NK-92 (cell line): ENCODE results near the gene PLOD1.
"Not testable (repeated sequence)": the region's sequence is repeated elsewhere in the genome, so short reads cannot be mapped to it uniquely, and the experiment has no call there.

Experiments used
- DNase-seq: peaks from one replicate; lab custom pipeline; 2025; ENCODE audit not compliant: unreplicated experiment; lab: John Stamatoyannopoulos, UW

PLOD1 gene

DNA sequence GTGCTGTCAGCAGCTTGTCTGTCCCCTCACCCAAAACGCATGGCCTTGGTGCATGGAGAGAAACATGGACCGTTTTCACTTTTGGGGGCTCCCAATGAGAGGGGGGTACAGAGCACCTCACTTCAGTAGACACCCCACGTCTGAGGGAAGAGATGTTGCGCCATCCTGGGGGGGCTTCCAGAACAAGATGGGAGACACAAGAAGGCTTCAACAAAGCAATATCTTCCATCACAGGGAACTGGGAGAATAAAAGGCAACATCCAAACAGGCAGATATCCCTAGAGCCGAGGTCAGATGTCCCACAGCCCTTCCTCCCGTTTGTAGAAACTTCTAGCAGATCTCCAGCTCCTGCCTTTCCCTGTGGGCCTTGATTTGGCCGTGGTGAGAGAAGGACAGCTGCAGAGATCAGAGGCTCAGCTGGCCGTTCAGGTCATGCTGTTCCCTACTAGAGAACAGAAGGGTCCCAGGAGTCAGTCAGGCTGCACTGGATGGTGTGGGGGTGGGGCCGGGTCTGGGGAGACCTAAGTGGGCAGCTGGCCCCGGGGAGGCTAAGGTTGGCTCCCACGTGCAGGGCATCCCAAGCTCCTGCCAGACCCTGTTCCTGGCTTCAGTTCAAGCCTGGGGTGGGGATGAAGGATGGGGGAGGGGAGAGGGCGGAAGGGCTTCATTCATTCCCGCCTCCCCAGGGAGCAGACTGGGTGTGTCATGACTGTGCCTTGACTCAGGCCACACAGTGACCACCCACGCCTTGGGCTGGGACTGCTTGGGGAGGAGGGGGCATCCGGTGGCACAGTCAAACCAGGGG is 4.4 kb downstream of the PLOD1 start:
- DNase-seq = no peak

DNA sequence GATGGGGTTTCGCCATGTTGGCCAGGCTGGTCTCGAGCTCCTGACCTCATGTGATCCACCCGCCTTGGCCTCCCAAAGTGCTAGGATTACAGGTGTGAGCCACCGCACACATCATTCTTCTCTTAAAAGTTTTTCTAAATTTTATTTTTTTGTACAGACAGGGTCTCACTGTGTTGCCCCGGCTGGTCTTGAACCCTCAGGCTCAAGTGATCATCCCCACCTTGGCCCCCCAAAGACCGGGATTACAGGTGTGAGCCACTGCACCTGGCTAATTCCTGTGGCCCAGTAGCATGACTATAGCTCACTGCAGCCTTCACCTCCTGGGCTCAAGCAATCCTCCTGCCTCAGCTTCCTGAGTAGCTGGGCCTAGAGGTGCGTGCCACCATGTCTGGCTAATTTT is 5.3 kb downstream of the PLOD1 start:
- not testable (repeated sequence) for DNase-seq

DNA sequence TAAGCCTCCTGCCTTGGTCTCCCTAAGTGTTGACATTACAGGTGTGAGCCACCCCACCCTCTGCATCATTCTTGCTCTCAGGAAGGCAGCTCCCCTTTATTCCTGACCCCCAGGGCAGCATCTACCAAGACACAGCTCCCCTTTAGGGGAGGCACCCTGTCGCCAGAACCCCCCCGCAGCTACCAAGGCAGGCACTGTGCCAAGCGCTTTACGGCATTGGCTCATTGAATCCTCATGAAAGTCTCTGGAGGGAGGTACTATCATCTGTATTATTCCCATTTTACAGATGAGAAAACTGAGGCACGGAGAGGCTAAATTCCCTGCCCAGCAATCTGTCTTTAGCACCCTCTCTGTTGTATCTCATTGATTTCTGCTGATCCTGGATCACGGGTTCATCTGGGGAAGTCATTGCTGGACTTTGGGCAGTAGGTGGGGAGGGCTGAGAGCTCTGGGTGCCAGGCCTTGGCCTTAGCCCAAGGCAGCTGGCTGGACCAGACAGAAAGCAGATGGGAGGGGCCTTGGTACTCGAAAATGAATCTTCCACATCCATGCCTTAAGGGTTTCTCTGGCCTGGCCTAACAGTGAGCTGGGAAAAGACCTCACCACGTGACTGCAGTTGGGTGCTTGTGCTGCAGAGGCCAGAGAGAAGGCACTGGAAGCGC is 5.9 kb downstream of the PLOD1 start:
- DNase-seq = no peak

DNA sequence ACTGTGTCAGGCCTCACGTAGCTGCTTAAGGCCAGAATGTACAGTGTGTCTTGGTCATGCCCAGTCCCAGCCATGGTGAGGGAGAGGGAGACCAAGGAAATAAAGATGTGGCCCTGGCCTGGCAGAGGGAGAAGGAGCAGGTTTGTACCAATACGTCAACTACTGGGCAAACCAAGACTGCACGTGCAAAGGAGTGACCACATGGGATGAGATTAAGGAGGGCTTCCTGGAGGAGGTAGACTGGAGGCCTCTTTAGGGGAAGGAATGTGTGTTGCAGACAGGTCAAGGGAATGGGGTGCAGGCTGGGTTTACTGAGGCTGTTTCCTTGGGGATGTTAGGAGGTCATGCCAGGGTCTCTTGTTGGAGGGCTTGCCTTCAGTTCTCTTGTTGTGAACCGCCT is 7.8 kb downstream of the PLOD1 start:
- no peak for DNase-seq

DNA sequence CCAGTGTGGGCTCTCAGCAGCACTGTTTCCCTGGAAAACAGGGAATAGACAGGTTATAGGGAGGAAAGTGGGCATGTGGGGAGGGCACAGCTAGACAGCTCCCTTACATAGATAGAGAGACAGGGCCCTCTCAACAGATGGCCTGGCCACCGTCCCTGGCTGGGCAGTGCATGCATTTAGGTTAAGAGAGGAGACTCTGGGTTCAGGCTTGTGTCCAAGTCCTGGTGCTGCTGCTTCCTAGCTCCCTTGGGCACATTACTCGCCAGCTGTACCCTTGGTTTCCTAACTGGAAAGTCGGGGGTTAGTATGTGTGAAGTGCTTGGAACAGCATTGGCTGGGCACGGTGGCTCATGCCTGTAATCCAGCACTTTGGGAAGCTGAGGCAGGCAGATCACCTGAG is 9.1 kb downstream of the PLOD1 start:
- DNase-seq = no peak

DNA sequence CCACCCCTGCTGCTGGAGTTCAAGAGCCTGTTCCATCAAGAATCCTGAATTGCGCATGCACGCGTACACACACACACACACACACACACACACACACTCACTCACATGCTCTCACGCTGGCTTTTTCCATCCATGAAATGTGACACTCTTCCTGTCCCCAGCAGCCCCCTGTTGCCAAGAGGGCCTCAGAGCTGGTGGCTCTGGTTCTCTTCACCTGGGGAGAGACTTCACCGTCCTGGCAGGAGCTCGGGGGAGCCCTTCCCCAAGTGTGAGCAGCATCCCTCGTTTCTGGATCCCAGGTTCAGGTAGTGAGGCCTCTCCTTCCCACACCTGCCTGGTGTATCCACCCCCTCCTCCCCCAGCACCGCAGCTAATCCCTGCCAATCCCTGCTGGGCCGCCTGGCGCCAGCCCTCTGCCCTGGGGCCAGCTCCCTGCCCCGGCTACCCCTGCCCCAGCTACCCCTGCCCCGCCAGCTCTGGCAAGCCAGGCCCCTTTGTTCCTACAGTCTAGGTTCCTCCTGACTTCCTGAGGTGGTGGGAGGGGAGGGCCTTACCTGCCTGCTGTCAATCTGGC is 9.9 kb downstream of the PLOD1 start:
- DNase-seq = no peak

DNA sequence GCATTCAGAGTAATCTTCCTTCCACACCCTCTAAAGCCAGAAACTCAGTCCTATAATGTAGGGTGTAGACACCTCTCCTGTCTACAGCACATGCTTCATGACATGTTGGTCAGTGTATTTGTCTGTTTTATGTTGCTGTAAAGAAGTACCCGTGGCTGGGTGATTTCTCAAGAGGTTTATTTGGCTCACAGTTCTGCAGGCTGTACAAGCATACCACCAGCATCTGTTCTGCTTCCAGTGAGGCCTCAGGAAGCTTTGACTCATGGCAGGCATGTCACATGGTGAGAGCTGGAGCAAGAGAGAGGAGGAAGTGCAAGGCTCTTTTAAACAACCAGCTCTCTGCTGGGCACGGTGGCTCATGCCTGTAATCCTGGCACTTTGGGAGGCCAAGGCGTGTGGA is 12.1 kb downstream of the PLOD1 start:
- no peak for DNase-seq

DNA sequence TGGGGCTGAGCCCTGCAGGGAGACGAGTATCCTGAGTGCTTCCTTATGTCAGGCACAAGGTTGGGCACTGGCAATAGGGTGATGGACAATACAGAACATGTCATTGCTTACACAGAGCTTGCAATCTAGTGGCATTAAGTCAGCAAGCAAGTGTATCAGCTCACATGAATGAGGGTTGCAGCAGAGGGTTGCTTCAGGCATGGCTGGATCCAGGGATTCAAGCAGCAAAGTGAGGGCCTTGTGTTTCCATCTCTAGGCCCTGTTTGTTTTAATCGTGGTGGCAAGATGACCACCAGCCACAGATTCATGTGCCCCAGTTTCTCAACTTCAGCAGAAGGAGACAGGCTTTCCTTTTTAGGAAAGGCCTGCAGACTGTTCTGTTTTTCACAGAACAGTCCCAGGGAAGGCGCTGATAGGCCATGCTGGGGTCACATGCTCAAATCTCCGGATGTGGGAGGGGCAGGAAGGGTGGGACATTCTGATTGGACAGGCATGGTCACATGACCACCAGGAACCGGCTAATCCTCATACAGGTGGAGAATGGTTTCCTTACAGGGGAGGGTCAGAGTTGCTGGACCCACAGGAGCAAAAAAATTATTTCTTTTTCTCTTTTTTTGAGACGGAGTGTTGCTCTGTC is 14.4 kb downstream of the PLOD1 start:
- no peak for DNase-seq

DNA sequence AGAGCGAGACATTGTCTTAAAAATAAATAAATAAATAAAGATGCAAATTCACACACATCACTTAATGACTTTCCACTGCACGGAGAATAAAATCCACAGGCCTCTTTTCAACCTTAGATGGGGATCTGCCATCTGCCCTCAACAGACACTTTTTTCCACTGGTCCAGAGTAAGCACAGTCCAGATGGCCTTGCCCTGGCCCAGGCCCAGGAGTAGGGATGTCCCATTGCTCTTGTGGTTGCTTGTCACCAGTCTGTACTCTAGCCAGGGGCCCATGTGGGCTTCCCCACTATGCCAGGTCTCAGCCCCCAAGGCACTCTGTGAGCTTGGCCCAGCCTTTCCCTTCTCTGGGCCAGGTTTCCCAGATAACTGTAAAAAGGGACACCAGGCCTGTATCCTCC is 17.4 kb downstream of the PLOD1 start:
- no peak for DNase-seq

DNA sequence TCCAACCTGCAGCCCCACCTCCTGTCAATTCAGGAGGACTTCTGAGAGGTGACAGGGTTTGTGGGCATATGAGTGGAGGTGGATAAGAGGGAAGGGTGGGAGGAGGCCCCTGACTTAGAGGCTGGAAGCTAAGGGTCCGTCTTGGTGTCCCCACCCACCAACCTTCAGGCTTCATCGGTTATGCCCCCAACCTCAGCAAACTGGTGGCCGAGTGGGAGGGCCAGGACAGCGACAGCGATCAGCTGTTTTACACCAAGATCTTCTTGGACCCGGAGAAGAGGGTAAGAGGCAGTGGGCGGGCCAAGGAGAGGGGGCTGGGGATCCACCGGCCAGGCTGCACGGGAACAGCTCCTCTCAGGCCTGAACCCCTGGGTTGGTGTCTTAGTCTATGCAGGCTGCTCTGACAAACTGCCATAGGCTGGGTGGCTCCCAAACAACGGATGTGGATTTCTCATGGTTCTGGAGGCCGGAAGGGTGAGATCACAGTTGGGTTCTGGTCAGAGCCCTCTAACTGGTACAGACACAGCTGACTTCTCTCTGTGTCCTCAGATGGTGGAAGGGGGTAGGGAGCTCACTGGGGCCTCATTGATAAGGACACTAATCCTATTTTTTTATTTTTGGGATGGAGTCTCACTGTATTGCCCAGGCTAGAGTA is 18.1 kb downstream of the PLOD1 start:
- no peak for DNase-seq

DNA sequence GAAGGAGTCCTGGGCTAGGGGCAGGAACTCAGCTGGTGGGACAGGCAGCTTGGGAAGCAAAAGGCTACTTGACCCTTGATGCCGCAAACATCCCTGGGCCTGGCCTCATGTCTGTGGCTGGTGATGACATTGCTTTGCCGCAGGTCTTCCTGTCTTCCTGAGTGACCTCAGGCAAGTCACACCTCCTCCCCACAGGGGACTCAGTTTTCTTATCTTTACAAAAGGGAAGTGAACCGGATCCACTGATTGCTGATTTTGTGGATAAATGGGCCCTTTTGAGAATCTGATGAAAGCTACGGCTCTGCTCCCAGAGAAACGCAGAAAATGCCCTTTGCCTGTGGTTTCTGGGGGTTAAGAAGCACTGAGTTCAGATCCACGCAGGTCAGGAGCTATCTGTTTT is 20.7 kb downstream of the PLOD1 start:
- DNase-seq = no peak

DNA sequence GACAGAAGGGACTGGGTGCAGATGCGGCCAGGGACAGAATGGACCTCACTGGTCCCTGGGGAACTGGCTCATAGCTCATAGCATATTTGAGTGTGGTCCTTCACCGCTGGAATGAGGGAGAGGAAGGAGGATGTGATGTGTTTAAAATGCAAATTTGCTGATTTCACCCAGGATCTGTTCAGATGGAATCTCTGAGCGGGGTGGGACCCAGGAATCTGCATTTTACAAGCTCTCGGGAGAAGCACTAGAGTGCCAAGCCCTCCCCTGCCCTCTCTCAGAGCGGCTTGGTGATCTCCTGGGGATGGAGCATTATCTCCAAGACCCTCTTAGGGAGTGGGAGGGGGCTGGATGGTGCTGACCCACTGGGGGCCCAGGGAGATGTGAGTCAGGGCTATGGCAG is 22.9 kb downstream of the PLOD1 start:
- no peak for DNase-seq

DNA sequence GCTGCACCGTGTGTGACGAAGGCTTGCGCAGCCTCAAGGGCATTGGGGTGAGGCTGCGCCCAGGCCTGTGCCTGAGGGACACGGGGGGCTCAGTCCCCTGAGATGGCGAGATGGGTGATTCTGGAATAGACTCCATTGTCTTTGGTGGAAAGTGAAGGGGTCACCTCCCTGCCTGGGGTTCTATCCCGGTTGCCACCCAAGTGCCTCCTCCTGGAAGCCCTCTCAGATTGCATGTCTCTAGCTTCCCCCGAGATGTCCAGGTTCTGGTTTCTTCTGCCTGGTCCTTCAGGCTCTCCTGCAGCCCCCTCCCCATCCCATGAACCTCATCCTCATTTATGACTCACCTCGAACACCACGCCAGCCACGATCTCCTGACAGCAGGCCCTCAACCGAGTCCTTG is 23.4 kb downstream of the PLOD1 start:
- DNase-seq = no peak

DNA sequence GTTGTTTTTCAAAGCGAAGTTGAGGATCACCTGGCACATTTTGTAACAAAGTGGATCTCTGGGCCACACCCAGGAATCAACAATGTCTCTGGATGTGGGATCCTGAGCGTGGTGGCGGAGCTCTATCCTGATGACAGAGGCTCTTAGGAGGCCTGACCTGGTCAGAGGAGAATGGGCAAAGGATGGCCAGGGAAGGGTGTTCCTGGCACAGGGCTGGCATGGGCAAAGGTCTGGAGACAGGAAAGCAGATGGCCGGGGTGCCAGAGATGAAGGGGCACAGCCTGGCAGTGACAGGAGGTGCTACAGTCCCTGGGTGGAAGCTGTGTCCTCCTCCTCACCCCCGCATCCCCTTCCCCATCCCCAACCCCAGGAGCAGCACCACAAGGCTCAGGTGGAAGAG is 25.8 kb downstream of the PLOD1 start:
- no peak for DNase-seq

DNA sequence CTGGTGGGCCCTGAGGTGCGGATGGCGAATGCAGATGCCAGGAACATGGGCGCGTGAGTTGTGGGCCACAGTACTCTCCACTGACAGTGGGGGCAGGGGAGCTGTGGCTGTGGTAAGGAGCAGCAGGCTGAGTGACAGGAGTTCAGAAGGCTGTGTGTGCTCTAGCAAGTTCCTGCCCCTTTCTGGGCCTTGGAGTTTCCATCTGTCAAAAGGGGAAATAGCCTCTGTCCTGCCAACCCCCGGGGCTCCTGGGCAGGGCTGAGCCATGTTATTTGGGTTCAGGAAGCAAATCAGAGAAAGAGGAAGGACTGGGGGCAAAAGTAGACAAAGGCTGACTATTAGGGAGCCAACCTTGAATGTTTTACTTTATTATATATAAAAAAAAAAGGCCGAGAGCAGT is 26.2 kb downstream of the PLOD1 start:
- DNase-seq = no peak

DNA sequence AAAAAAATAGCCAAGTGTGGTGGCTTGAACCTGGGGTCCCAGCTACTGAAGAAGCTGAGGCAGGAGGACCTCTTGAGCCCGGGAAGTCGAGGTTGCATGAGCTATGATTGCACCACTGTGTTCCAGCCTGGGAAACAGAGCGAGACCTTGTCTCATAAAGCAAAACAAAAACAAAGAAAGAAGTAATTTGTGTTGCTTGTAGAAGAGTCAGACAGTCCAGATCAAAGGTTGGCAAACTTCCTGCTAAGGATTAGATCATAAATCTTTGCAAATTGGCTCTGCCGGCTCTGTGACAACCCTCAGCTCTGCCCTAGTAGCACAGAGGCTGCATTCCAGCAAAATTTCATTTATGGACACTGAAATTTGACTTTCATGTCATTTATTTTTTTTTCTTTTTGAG is 26.7 kb downstream of the PLOD1 start:
- no peak for DNase-seq

DNA sequence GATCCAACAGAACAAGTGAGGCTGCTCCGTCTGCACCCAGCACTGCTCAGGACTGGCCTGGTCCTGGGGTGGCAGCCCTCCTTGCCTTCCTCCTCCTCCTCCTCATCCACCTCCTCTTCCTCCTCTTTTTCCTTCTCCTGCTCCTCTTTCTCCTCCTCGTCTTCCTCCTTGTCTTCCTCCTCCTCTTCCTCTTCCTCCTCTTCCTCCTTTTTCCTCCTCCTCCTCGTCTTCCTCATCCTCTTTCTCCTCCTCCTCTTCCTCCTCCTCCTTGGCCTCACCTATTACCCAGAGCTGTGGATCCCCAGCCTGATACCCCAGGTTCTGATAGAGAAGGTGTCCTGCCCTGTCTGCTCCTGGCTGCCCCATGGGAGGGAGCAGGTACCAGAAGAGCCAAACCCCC is 29.1 kb downstream of the PLOD1 start:
- no peak for DNase-seq

DNA sequence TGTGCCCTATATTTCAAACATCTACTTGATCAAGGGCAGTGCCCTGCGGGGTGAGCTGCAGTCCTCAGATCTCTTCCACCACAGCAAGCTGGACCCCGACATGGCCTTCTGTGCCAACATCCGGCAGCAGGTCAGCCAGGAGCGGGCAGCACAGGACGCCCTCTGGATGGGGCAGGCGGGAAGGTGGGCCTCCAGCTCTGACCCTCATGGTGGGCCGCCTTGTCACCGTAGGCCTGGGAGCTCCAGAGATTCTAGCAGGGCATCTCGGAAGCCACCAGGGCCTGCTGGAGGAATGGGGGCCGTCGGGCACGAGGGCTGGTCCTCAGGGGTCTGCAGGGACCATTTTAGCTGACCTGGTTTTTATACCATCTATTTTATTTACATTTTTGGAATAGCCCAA is 30.1 kb downstream of the PLOD1 start:
- no peak for DNase-seq

DNA sequence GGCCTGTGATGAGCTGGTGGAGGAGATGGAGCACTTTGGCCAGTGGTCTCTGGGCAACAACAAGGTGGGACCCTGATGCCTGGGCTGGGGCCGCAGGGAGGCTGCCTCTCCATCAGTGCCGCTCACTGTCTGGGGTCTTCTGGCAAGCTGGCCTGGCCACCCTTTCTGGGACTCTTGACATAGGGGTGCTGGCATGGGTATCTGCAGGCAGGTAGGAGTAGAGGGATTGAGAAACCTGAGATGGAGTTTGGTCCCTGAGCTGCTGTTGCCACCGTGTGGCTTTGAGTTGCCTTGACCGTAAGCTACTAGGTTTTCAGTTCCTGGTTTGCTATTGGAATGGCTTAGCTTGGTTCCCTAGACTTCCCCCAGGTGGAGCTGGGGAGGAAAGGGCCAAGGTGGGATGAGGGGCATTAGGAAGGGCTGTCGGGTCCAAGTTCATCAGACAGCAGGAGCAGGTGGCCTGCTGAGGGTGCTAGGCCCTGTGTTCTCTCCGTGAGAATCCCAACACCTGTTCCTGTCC is 32.6 kb downstream of the PLOD1 start:
- DNase-seq = no peak

DNA sequence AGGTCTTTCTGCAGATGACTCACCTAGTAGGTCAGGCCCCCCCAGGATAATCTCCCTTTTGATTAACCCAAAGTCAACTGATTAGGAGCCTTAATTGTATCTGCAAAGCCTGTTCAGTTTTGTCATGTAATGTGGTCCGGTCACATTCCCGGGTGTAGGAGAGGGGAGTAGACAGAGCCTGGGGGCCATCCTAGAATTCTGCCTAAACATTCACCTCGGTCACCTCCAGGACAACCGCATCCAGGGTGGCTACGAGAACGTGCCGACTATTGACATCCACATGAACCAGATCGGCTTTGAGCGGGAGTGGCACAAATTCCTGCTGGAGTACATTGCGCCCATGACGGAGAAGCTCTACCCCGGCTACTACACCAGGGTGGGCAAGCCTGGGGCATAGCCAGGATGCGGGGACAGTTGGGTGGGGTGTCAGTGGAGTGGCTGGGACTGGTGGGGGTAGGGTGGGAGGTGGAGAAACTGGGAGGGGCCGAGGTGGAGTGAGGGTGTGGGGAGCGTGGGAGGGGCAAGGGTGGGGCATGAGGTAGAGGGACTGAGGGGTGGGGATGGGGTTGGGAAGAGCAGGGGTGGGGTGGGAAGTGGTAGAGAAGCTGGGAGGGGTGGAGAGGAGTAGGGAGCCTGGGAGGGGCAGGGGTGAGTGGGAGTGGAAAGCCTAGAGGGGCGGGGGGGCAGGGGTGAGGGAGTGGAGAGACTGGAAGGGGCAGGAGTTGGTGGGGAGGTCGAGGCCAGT is 36.1 kb downstream of the PLOD1 start:
- no peak for DNase-seq

DNA sequence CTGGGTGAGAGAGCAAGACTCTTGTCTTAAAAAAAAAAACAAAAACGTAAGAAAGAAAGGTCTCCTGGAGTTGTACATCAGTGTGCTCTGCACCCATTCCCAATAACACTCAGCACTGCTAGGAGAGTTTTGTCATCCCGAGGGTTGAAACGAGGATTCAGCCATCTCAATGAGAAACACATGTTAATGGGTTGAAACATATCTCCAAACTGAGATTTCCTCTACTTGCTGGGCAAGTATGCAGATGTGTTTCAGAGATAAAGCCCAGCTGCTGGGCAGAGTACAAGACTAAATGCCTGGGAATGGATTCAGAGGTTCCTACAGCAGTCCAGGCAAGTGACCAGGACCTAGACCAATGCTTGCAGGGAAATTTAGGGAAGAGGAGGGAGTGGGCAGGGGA is 43.1 kb downstream of the PLOD1 start:
- no peak for DNase-seq
